HTR-8/SVneo (cell line): ENCODE results near the gene KLK2.

ENCODE experiments used
- DNase-seq: peaks from one replicate; pipeline ENCODE4 v3.0.0; 2011; ENCODE audit warnings: low spot score, mixed read lengths; ENCODE audit not compliant: insufficient read length
- FAIRE-seq: peaks from 2 replicates; lab custom pipeline; 2011; peaks lifted over from hg19 to GRCh38; lab: Jason Lieb, UNC

Gene KLK2

DNA sequence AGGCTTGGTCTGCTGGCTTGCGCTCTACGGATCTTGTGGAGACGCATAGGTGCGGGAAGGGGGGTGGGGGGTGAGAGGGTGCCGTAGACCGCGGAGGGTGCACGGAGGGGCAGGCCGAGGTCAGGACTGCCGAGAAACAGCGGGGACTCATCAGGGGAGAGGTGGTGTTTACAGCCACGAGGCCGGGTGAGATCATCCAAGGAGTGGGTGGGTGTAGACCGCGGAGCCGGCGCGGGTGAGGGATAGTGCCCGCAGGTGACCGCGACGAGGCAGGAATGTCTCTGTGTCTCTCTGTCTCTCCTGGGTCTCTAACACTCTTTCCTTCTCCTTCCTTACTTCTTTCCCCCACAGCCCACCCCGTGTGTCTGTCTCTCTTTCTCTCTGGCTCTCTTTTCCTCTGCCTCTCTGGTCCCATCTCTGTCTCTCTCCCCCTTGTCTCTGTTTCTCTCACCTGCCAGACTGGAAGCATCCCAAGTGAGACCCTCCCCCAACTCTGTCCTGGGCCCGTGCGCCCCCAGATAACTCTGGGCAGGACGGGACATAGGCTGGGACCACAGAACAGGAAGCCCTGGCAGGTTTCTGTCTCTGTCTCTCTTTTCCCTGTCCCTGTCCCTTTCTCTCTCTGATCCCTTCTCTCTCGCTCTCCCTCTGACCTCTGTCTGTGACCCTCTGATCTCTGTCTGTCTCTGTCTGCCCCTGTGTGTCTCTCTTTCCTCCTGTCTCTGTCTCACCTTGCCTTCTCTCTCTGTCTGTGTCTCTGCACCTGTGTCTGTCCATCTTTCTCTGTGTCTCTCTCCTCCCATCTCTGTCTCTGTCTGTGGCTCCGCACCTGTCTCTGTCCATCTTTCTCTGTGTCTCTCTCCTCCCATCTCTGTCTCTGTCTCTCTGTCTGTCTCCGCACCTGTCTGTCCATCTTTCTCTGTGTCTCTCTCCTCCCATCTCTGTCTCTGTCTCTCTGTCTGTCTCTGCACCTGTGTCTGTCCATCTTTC is 39.8 kb downstream of the KLK2 start:
- FAIRE-seq (no peak), DNase-seq (no peak)

DNA sequence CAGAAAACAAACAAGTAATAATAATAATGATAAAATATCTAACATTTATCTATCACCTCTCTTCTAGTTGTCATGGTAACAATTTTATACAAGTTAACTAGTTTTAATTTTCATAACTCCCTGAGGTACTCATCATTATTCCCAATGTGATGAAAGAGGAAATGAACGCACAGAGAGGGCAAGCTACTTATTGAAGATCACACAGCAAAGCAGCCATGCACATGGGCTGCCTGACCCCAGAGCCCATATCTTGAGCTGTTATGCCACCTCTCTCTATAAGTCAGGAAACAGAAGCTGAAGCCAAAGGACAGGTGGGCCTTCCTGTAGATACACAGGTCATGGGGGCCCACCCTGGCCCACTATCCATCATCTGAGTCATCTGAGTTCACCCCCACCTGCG is 42.8 kb downstream of the KLK2 start:
- DNase-seq = no peak
- FAIRE-seq = no peak

GRCh38 chr19:50921426-50922316 is 48.4 kb downstream of the KLK2 start:
- FAIRE-seq (no peak), DNase-seq (no peak)

- peak; percentile 84 for DNase-seq
- no peak for FAIRE-seq
Observed at GRCh38 chr19:50922317-50922853, 49.1 kb downstream of the KLK2 start.

GRCh38 chr19:50924586-50924985 is 51.3 kb downstream of the KLK2 start:
- no peak for DNase-seq
- no peak for FAIRE-seq

DNA sequence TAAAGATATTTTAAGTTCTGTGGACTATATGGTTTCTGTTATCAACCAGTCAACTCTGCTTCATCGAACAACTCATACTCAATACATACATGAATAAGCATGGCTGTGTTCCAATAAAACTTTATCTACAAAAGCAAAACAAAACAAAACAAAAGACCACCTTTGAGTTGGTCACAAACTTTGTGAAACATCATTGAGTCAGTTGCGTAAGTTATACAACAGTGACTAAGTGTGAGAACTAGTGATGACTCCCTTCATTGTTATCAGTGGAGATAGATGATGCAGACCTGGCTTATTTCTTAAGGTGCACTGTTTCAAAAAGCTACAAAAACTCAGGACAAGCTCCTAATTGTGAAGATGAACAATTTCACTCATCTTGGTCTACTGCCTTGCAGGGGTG is 52.5 kb downstream of the KLK2 start:
- DNase-seq = no peak
- FAIRE-seq = no peak

DNA sequence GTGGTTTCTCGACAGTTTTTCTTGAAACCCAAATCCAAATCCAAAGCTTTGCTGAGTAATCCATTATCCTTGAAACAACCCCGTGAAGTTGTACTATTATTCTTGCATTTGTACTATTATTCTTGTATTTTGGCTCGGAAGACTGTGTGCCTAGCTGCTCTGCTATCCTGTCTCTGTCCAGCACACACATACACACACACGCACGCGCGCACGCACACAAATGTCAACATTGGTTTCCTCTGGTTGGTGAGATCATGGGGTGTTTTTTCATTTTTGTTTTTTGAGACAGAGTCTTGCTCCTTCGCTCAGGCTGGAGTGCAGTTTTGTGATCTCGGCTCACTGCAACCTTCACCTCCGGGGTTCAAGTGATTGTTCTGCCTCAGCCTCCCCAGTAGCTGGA is 52.9 kb downstream of the KLK2 start:
- DNase-seq (no peak), FAIRE-seq (no peak)

GRCh38 chr19:50928831-50929230 is 55.6 kb downstream of the KLK2 start:
- DNase-seq (no peak), FAIRE-seq (no peak)
